Progenitor cell of endocrine pancreas (in vitro differentiated cells): ENCODE data around the gene SELE. TPM values are rescaled to one million over a fixed set of nuclear protein-coding genes. Genes with fewer than 3 reads are reported as not detected.

Experiments used
- DNase-seq: peaks from one replicate; pipeline ENCODE4 v3.0.0; 2021; ENCODE audit warnings: low spot score; ENCODE audit not compliant: unreplicated experiment
- H3K27ac Mint-ChIP-seq: 2 replicates; pipeline ENCODE4 v1.8.0; 2021; ENCODE audit warnings: mild to moderate bottlenecking, moderate library complexity, mixed read lengths
- H3K27me3 Mint-ChIP-seq: 2 replicates; pipeline ENCODE4 v1.8.0; 2021; ENCODE audit warnings: mixed read lengths
- H3K36me3 Mint-ChIP-seq: 2 replicates; pipeline ENCODE4 v1.8.0; 2022; ENCODE audit warnings: mixed read lengths; ENCODE audit not compliant: insufficient read depth
- H3K4me1 Mint-ChIP-seq: 2 replicates; pipeline ENCODE4 v1.8.0; 2021; ENCODE audit warnings: low read depth, mixed read lengths
- H3K4me3 Mint-ChIP-seq: 2 replicates; pipeline ENCODE4 v1.8.0; 2021; ENCODE audit warnings: low read depth, mild to moderate bottlenecking, moderate library complexity, mixed read lengths
- H3K9me3 Mint-ChIP-seq: 2 replicates; pipeline ENCODE4 v1.8.0; 2021; ENCODE audit warnings: low read depth, mixed read lengths
- CTCF ChIP-seq: fragments of 200-600 bp; sonication (generic); IDR thresholded peaks from one replicate; pipeline ENCODE4 v1.5.0; 2021; ENCODE audit warnings: antibody characterized with exemption, mild to moderate bottlenecking; ENCODE audit not compliant: unreplicated experiment
- total RNA-seq: library from RNA; stranded (reverse); gene quantifications from 2 replicates; pipeline ENCODE4 v1.2.1, GENCODE V29; 2021

The SELE gene
- total RNA-seq, 1 donor from 2014 or later: not detected

GRCh38 chr1:169739980-169740379, 6.1 kb upstream of the SELE start:
- peaks cover 6% of the 10 kb centered on the region for H3K9me3 Mint-ChIP-seq
- no peak for DNase-seq
- H3K4me3 Mint-ChIP-seq: no peak overlapping the region
- no peak overlapping the region for H3K27ac Mint-ChIP-seq
- no peak for TF ChIP-seq CTCF
- no peaks in the 10 kb centered on the region for H3K36me3 Mint-ChIP-seq
- H3K4me1 Mint-ChIP-seq: no peaks in the 10 kb centered on the region
- H3K27me3 Mint-ChIP-seq: no peaks in the 10 kb centered on the region

GRCh38 chr1:169731446-169731845, 2.4 kb downstream of the SELE start:
- Mint-ChIP-seq H3K27me3 (no peaks in the 10 kb centered on the region), H3K9me3 (no peaks in the 10 kb centered on the region), H3K4me3 (no peak overlapping the region), H3K4me1 (no peaks in the 10 kb centered on the region), H3K36me3 (no peaks in the 10 kb centered on the region), H3K27ac (no peak overlapping the region)
- DNase-seq: no peak
- TF ChIP-seq CTCF: no peak

- H3K4me3 Mint-ChIP-seq: no peak overlapping the region
- no peaks in the 10 kb centered on the region for H3K9me3 Mint-ChIP-seq
- H3K36me3 Mint-ChIP-seq: no peaks in the 10 kb centered on the region
- no peak overlapping the region for H3K27ac Mint-ChIP-seq
- H3K27me3 Mint-ChIP-seq: no peaks in the 10 kb centered on the region
- no peaks in the 10 kb centered on the region for H3K4me1 Mint-ChIP-seq
- DNase-seq: no peak
- TF ChIP-seq CTCF: no peak
Measured at GRCh38 chr1:169729991-169730390, 3.9 kb downstream of the SELE start.

- no peaks in the 10 kb centered on the region for H3K27me3 Mint-ChIP-seq
- H3K36me3 Mint-ChIP-seq: no peaks in the 10 kb centered on the region
- TF ChIP-seq CTCF: no peak
- H3K4me1 Mint-ChIP-seq: peaks cover 6% of the 10 kb centered on the region
- no peak for DNase-seq
- no peaks in the 10 kb centered on the region for H3K9me3 Mint-ChIP-seq
- H3K27ac Mint-ChIP-seq: no peak overlapping the region
- H3K4me3 Mint-ChIP-seq: no peak overlapping the region
Measured at GRCh38 chr1:169727307-169727706, 6.6 kb downstream of the SELE start.

GRCh38 chr1:169726851-169727250, 7.0 kb downstream of the SELE start:
- H3K4me3 Mint-ChIP-seq: no peak overlapping the region
- DNase-seq: no peak
- H3K36me3 Mint-ChIP-seq: no peaks in the 10 kb centered on the region
- H3K9me3 Mint-ChIP-seq: no peaks in the 10 kb centered on the region
- H3K27me3 Mint-ChIP-seq: no peaks in the 10 kb centered on the region
- no peak for TF ChIP-seq CTCF
- H3K4me1 Mint-ChIP-seq: peaks cover 6% of the 10 kb centered on the region
- H3K27ac Mint-ChIP-seq: no peak overlapping the region

- DNase-seq: no peak
- no peaks in the 10 kb centered on the region for H3K9me3 Mint-ChIP-seq
- no peaks in the 10 kb centered on the region for H3K36me3 Mint-ChIP-seq
- no peak for TF ChIP-seq CTCF
- H3K4me3 Mint-ChIP-seq: no peak overlapping the region
- H3K4me1 Mint-ChIP-seq: peaks cover 6% of the 10 kb centered on the region
- H3K27me3 Mint-ChIP-seq: no peaks in the 10 kb centered on the region
- H3K27ac Mint-ChIP-seq: no peak overlapping the region
Measured at GRCh38 chr1:169725930-169726329, 7.9 kb downstream of the SELE start.
